ENCODE data around the gene CLSTN2.

GRCh38 chr3:139941580-139941979 is 6.6 kb downstream of the CLSTN2 start:
- TF ChIP-seq CTCF (IDR thresholded peaks at IDR 0.05; ENCODE audit: low read depth, low read length, poor library complexity, severe bottlenecking) (no peak), EZH2phosphoT487 (IDR thresholded peaks at IDR 0.05; ENCODE audit: borderline replicate concordance, low read length) (no peak)

Measured in DOHH2 (cell line).